ENCODE results near the gene OXTR. TPM values are rescaled to one million over a fixed set of nuclear protein-coding genes. Genes with fewer than 3 reads are reported as not detected.

Gene OXTR
- total RNA-seq, 1 experiment from 2014 or later, result 4.6 TPM

DNA sequence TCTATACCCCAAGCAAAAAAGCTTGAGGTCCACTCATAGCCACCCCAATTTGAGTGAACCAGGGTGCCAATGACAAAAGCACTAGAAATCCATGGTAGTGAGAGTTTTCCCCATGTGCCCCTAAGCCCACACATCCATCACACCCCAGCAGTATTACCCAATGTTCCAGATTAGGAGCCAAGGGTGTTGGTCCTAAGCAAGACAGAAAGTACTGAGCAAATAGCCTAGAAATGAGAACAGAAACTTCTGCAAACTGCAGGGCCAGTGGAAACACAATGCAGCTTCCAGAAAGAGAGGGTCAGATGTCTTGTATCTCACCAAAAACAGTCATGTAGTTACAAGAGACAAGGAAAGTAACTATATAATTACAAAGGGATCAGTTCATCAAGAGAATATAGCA lies 10.9 kb upstream of the OXTR start:
- H3K4me1 ChIP-seq, result no peaks in the 10 kb centered on the region
- Mint-ChIP-seq H3K27ac (ENCODE audit: unreplicated experiment) (no peak overlapping the region), H3K4me1 (ENCODE audit: low read depth, unreplicated experiment) (no peaks in the 10 kb centered on the region), H3K27me3 (ENCODE audit: insufficient read depth, unreplicated experiment) (peaks cover 2% of the 10 kb centered on the region), H3K36me3 (ENCODE audit: insufficient read depth, unreplicated experiment) (no peaks in the 10 kb centered on the region), H3K4me3 (ENCODE audit: unreplicated experiment) (no peak overlapping the region), H3K9me3 (ENCODE audit: unreplicated experiment) (no peaks in the 10 kb centered on the region)
- no peaks in the 10 kb centered on the region for H3K27me3 ChIP-seq (replicated peaks; ENCODE audit: control insufficient read depth, insufficient read depth, low read length)
- intact Hi-C loops (cut with micrococcal nuclease; ENCODE audit: unreplicated experiment), result no loop called here
- no peak for DNase-seq
- H3K4me3 ChIP-seq (ENCODE audit: low read depth, low read length), result no peak overlapping the region
- H3K9me3 ChIP-seq, result no peaks in the 10 kb centered on the region
- no peaks in the 10 kb centered on the region for H3K36me3 ChIP-seq (ENCODE audit: control insufficient read depth, insufficient read depth, low read length)
- TF ChIP-seq CTCF (IDR thresholded peaks at IDR 0.05; ENCODE audit: insufficient read depth in 1 of 2, low read depth in 1 of 2, low read length in 1 of 2, severe bottlenecking in 1 of 2, unreplicated experiment in 1 of 2), result no peak
- ChIA-PET CTCF (no interaction called here), POLR2A (no interaction called here)
- BruUV-seq (replicated peaks), result no TSS peak

DNA sequence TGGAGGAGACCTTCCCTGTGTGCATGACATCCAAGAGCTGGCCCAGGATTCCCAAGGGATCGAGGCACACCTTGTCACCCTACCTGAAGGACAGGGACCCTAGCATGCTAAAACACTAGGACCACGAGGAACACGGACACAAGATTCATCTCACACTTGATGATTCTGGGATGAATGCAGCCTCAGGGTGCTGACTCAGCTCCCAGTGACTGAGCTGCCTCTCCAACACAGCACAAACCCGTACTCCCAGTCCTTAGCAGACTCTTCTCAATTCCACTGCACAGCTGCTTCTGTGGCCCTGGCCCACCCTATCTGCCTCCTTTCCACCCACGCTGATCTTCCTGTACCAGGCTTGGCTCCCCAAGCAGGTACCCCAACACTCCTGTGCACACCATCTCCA lies 9.1 kb upstream of the OXTR start:
- no TSS peak for BruUV-seq (replicated peaks)
- H3K4me1 Mint-ChIP-seq (ENCODE audit: low read depth, unreplicated experiment), result no peaks in the 10 kb centered on the region
- POLR2A ChIA-PET, result no interaction called here

GRCh38 chr3:8777978-8778267 lies 8.5 kb upstream of the OXTR start:
- POLR2A ChIA-PET, result no interaction called here
- intact Hi-C loops (cut with micrococcal nuclease; ENCODE audit: unreplicated experiment), result no loop called here

More for the DNA sequence above, 9.1 kb upstream of the OXTR start:
- CTCF ChIA-PET, result interaction anchor here (1.4 kb wide), 1 partner anchor 9 kb away, joined by 6 read pairs; the partner anchor contains the start of gene OXTR
- H3K27ac Mint-ChIP-seq (ENCODE audit: unreplicated experiment), result no peak overlapping the region
- H3K4me1 ChIP-seq, result no peaks in the 10 kb centered on the region
- peaks cover 2% of the 10 kb centered on the region for H3K27me3 Mint-ChIP-seq (ENCODE audit: insufficient read depth, unreplicated experiment)
- no peak overlapping the region for H3K4me3 Mint-ChIP-seq (ENCODE audit: unreplicated experiment)
- no peaks in the 10 kb centered on the region for H3K27me3 ChIP-seq (replicated peaks; ENCODE audit: control insufficient read depth, insufficient read depth, low read length)
- H3K36me3 Mint-ChIP-seq (ENCODE audit: insufficient read depth, unreplicated experiment), result no peaks in the 10 kb centered on the region
- no peaks in the 10 kb centered on the region for H3K36me3 ChIP-seq (ENCODE audit: control insufficient read depth, insufficient read depth, low read length)
- no peak for DNase-seq
- no peak overlapping the region for H3K4me3 ChIP-seq (ENCODE audit: low read depth, low read length)
- no peaks in the 10 kb centered on the region for H3K9me3 Mint-ChIP-seq (ENCODE audit: unreplicated experiment)
- TF ChIP-seq CTCF (IDR thresholded peaks at IDR 0.05; ENCODE audit: insufficient read depth in 1 of 2, low read depth in 1 of 2, low read length in 1 of 2, severe bottlenecking in 1 of 2, unreplicated experiment in 1 of 2), result no peak
- no peaks in the 10 kb centered on the region for H3K9me3 ChIP-seq
- intact Hi-C loops (cut with micrococcal nuclease; ENCODE audit: unreplicated experiment), result no loop called here

More at GRCh38 chr3:8777978-8778267, 8.5 kb upstream of the OXTR start:
- H3K36me3 ChIP-seq (ENCODE audit: control insufficient read depth, insufficient read depth, low read length), result no peaks in the 10 kb centered on the region
- H3K27ac Mint-ChIP-seq (ENCODE audit: unreplicated experiment), result no peak overlapping the region
- H3K4me3 Mint-ChIP-seq (ENCODE audit: unreplicated experiment), result no peak overlapping the region
- H3K4me1 Mint-ChIP-seq (ENCODE audit: low read depth, unreplicated experiment), result no peaks in the 10 kb centered on the region
- no peaks in the 10 kb centered on the region for H3K9me3 ChIP-seq
- no peak for TF ChIP-seq CTCF (IDR thresholded peaks at IDR 0.05; ENCODE audit: insufficient read depth in 1 of 2, low read depth in 1 of 2, low read length in 1 of 2, severe bottlenecking in 1 of 2, unreplicated experiment in 1 of 2)
- no peaks in the 10 kb centered on the region for H3K9me3 Mint-ChIP-seq (ENCODE audit: unreplicated experiment)
- CTCF ChIA-PET, result interaction anchor here (1.4 kb wide), 1 partner anchor 9 kb away, joined by 6 read pairs; the partner anchor contains the start of gene OXTR
- H3K27me3 Mint-ChIP-seq (ENCODE audit: insufficient read depth, unreplicated experiment), result peaks cover 2% of the 10 kb centered on the region
- H3K36me3 Mint-ChIP-seq (ENCODE audit: insufficient read depth, unreplicated experiment), result no peaks in the 10 kb centered on the region
- H3K4me3 ChIP-seq (ENCODE audit: low read depth, low read length), result no peak overlapping the region
- no peaks in the 10 kb centered on the region for H3K27me3 ChIP-seq (replicated peaks; ENCODE audit: control insufficient read depth, insufficient read depth, low read length)
- no peak for DNase-seq
- no peaks in the 10 kb centered on the region for H3K4me1 ChIP-seq
- BruUV-seq (replicated peaks), result no TSS peak
